ENCODE results near the gene CPAMD8. TPM values are rescaled to one million over a fixed set of nuclear protein-coding genes. Genes with fewer than 3 reads are reported as not detected.
A peak's percentile ranks its signal among the peaks of the same experiment; 100 is the strongest.

Gene CPAMD8
- total RNA-seq, 1 experiment from 2014 or later = 3.9 TPM

DNA sequence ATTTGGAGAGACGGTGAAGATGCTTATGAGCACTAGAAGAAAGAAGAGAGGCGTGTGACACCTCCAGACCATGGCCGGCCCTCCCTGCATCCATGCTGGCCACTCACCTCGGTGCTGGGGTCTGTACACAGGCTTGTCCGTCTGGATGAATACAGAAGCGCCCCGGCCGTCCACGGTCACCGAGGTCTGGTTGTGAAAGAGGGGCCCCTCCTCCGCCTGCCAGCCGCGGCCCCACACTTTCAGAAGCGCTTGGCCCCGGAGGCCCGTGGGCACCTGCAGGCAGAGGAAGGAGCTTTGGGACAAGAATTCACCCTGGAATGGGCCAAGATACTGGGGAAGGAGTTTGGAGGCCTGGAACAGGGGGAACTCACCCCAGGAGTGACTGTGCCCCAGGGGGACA, 15.1 kb downstream of the CPAMD8 start:
- Histone ChIP-seq H3K9me3 (ENCODE audit: low read length) (no peaks in the 10 kb centered on the region), H3K79me2 (ENCODE audit: low read length) (no peaks in the 10 kb centered on the region), H4K20me1 (ENCODE audit: low read length) (no peaks in the 10 kb centered on the region), H3K9me2 (replicated peaks; ENCODE audit: low read length) (no peaks in the 10 kb centered on the region), H3K4me1 (ENCODE audit: insufficient read depth, low read length) (no peaks in the 10 kb centered on the region), H3K27me3 (ENCODE audit: low read length) (no peaks in the 10 kb centered on the region), H3K4me2 (ENCODE audit: low read length) (no peak overlapping the region), H3K4me3 (ENCODE audit: low read length) (no peak overlapping the region), H3K9ac (ENCODE audit: low read length) (no peak overlapping the region), H2AFZ (ENCODE audit: low read length) (no peak overlapping the region), H3F3A (ENCODE audit: low read length, unreplicated experiment) (no peaks in the 10 kb centered on the region), H3K36me3 (ENCODE audit: low read depth, low read length) (no peaks in the 10 kb centered on the region), H3K27ac (ENCODE audit: low read length) (no peak overlapping the region)
- no TSS peak for BruUV-seq (replicated peaks)
- TF ChIP-seq CTCF (conservative IDR thresholded peaks at IDR 0.05; ENCODE audit: low read depth, low read length) = no peak
- no peak for TF ChIP-seq EZH2 (IDR thresholded peaks at IDR 0.05; ENCODE audit: low read length, unreplicated experiment)
- no peak for TF ChIP-seq EZH2phosphoT487 (IDR thresholded peaks at IDR 0.05; ENCODE audit: borderline replicate concordance, low read length)
- intact Hi-C loops (cut with micrococcal nuclease) = no loop called here
- ChIA-PET POLR2A (ENCODE audit: unreplicated experiment) (no interaction called here), CTCF (no interaction called here)
- ATAC-seq (no peak), DNase-seq (no peak)

DNA sequence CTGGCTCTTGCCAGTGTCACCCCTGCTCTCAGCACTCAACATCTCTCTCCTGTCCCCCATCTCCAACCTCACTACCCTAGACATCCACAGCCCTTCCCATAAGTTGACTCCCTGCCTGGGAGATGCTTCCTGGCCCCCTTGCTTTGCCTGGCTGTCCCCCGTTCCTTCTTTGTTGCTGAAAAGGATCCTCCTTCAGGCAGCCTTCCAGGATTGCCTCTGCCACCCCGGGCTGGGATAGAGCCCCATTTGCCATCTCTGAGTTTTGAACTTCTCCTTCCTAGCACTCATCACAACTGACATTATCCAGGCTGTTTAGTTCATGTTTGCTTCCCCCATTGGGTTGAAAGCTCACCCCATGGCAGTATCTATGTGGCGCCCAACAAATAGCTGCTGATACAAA, 20.0 kb downstream of the CPAMD8 start:
- ATAC-seq (no peak), DNase-seq (no peak)
- Histone ChIP-seq H3K9me2 (replicated peaks; ENCODE audit: low read length) (no peaks in the 10 kb centered on the region), H3K9me3 (ENCODE audit: low read length) (no peaks in the 10 kb centered on the region), H4K20me1 (ENCODE audit: low read length) (no peaks in the 10 kb centered on the region), H3K27me3 (ENCODE audit: low read length) (no peaks in the 10 kb centered on the region), H3K4me2 (ENCODE audit: low read length) (no peak overlapping the region), H2AFZ (ENCODE audit: low read length) (no peak overlapping the region), H3K36me3 (ENCODE audit: low read depth, low read length) (no peaks in the 10 kb centered on the region), H3K4me3 (ENCODE audit: low read length) (no peak overlapping the region), H3K79me2 (ENCODE audit: low read length) (no peaks in the 10 kb centered on the region), H3K4me1 (ENCODE audit: insufficient read depth, low read length) (no peaks in the 10 kb centered on the region), H3F3A (ENCODE audit: low read length, unreplicated experiment) (no peaks in the 10 kb centered on the region), H3K9ac (ENCODE audit: low read length) (no peak overlapping the region), H3K27ac (ENCODE audit: low read length) (no peak overlapping the region)
- ChIA-PET POLR2A (ENCODE audit: unreplicated experiment) (no interaction called here), CTCF (no interaction called here)
- TF ChIP-seq EZH2 (IDR thresholded peaks at IDR 0.05; ENCODE audit: low read length, unreplicated experiment) = no peak
- no peak for TF ChIP-seq EZH2phosphoT487 (IDR thresholded peaks at IDR 0.05; ENCODE audit: borderline replicate concordance, low read length)
- TF ChIP-seq CTCF (conservative IDR thresholded peaks at IDR 0.05; ENCODE audit: low read depth, low read length) = no peak
- intact Hi-C loops (cut with micrococcal nuclease) = no loop called here
- no TSS peak for BruUV-seq (replicated peaks)

DNA sequence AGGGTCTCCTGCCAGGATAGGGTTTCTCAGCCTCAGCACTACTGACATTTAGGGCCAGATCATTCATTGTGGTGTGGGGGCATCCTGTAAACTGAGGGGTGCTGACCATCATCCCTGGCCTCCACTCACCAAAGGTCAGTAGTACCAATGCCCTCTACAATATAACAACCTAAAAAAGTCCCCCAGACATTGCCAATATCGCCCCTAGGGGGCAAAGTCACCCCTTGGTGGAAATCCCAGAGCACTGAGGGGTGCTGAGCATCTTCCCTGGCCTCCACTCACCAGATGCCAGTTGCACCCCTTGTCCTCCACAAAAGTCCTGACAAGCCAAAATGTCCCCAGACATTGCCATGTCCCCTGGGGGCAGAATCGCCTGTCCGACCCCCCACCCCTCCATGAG, 21.6 kb downstream of the CPAMD8 start:
- Histone ChIP-seq H3K4me3 (ENCODE audit: low read length) (no peak overlapping the region), H3K4me1 (ENCODE audit: insufficient read depth, low read length) (no peaks in the 10 kb centered on the region), H3K36me3 (ENCODE audit: low read depth, low read length) (no peaks in the 10 kb centered on the region), H3K79me2 (ENCODE audit: low read length) (no peaks in the 10 kb centered on the region), H3K9ac (ENCODE audit: low read length) (no peak overlapping the region), H2AFZ (ENCODE audit: low read length) (no peak overlapping the region), H3F3A (ENCODE audit: low read length, unreplicated experiment) (no peaks in the 10 kb centered on the region), H3K9me3 (ENCODE audit: low read length) (no peaks in the 10 kb centered on the region), H3K27ac (ENCODE audit: low read length) (no peak overlapping the region), H3K27me3 (ENCODE audit: low read length) (no peaks in the 10 kb centered on the region), H4K20me1 (ENCODE audit: low read length) (no peaks in the 10 kb centered on the region), H3K9me2 (replicated peaks; ENCODE audit: low read length) (no peaks in the 10 kb centered on the region), H3K4me2 (ENCODE audit: low read length) (no peak overlapping the region)
- ATAC-seq = no peak
- no TSS peak for BruUV-seq (replicated peaks)
- no peak for TF ChIP-seq EZH2phosphoT487 (IDR thresholded peaks at IDR 0.05; ENCODE audit: borderline replicate concordance, low read length)
- TF ChIP-seq EZH2 (IDR thresholded peaks at IDR 0.05; ENCODE audit: low read length, unreplicated experiment) = no peak
- peak; percentile 26; the same call in 1 of the 2 replicates for TF ChIP-seq CTCF (conservative IDR thresholded peaks at IDR 0.05; ENCODE audit: low read depth, low read length)
- intact Hi-C loops (cut with micrococcal nuclease) = no loop called here
- ChIA-PET CTCF (interaction anchor here (0.6 kb wide), 1 partner anchor 51 kb away, joined by 4 read pairs; no protein-coding TSS in a partner anchor), POLR2A (ENCODE audit: unreplicated experiment) (no interaction called here)
- DNase-seq = no peak

Data from PC-3 (cell line).